Gastrocnemius medialis (tissue), 4 donors: Measurements from ENCODE around the gene SCUBE1.
A peak's percentile ranks its signal among the peaks of the same experiment; 100 is the strongest.

Experiments
- CTCF ChIP-seq, 5 experiments: fragments of 450-650 bp in 3 of 5; fragments of 200-600 bp in 2 of 5; sonication (generic) in 2 of 5; IDR thresholded peaks in 4 of 5; conservative IDR thresholded peaks in 1 of 5; 1 replicate in 4 of 5; 2 replicates in 1 of 5; pipeline ENCODE4 v1.5.1; 2016 to 2019; ENCODE audit warnings: antibody characterized with exemption in 5 of 5, mild to moderate bottlenecking in 3 of 5, moderate library complexity in 3 of 5
- POLR2A ChIP-seq, 2 donors: fragments of 450-650 bp; IDR thresholded peaks; one replicate each; pipeline ENCODE4 v1.6.1; 2017; ENCODE audit warnings: antibody characterized with exemption in 2 of 2, mild to moderate bottlenecking in 2 of 2, moderate library complexity in 2 of 2

GRCh38 chr22:43228330-43228729, 114.8 kb downstream of the SCUBE1 start:
- TF ChIP-seq CTCF (IDR thresholded peaks at IDR 0.05 in 4 of 5, conservative IDR thresholded peaks at IDR 0.05 in 1 of 5): peak in 1 of 5 experiments; percentile 27
- TF ChIP-seq POLR2A (IDR thresholded peaks at IDR 0.05): no peak
